K562 (cell line): ENCODE results near the gene PRKAG1. TPM values are rescaled to one million over a fixed set of nuclear protein-coding genes. Genes with fewer than 3 reads are reported as not detected.

Source experiments
- ATAC-seq: fragments of 200-7000 bp; cut with Tn5 transposase; 3 replicates; pipeline ENCODE4 v1.9.1; 2020; ENCODE audit warnings: moderate library complexity
- BruUV-seq: library from RNA; stranded (reverse); fragments of 400-500 nt; replicated peaks from 2 replicates; lab custom pipeline; 2021; lab: Mats Ljungman, UMichigan
- CTCF ChIA-PET: fragments of 300-600 bp; formaldehyde crosslinking; extraction: SDS; loops from one replicate; lab custom pipeline; 2021; ENCODE audit warnings: low intra/inter-chr PET ratio; lab: Yijun Ruan, JAX
- POLR2A ChIA-PET: fragments of 300-600, 350-650 bp; sonication (Branson Sonifier 250); formaldehyde crosslinking; extraction: SDS; loops from one replicate; lab custom pipeline; 2021; ENCODE audit warnings: antibody characterized with exemption, inconsistent platforms; lab: Yijun Ruan, JAX
- DNase-seq, 4 experiments: peaks; one replicate each; pipeline versions ENCODE4 v3.0.0 to v3.0.0-alpha.2; 2011 to 2018; ENCODE audit warnings: low spot score in 3 of 4, mixed read lengths in 3 of 4; ENCODE audit errors: extremely low read depth in 1 of 4
- FAIRE-seq: peaks from 2 replicates; lab custom pipeline; 2011; peaks lifted over from hg19 to GRCh38; lab: Jason Lieb, UNC
- H2AFZ ChIP-seq: 2 replicates; pipeline ENCODE4 v1.6.0; 2011; ENCODE audit warnings: low read depth, low read length, control low read depth, inconsistent platforms
- H3K27ac ChIP-seq: fragments of 200-600 bp; 3 replicates; pipeline ENCODE4 v1.8.0; 2011; ENCODE audit warnings: low read depth, mild to moderate bottlenecking, control low read depth, inconsistent platforms, low read length, moderate library complexity, mixed read lengths; ENCODE audit errors: extremely low read depth
- H3K27me3 ChIP-seq, 2 experiments: fragments of 300-600 bp in 1 of 2; 2 replicates in 1 of 2; 3 replicates in 1 of 2; pipeline versions ENCODE4 v1.6.0 to v1.8.0; 2011; ENCODE audit warnings: inconsistent platforms in 2 of 2, low read length in 2 of 2, mild to moderate bottlenecking in 1 of 2, mixed read lengths in 1 of 2, moderate library complexity in 1 of 2; ENCODE audit not compliant: control insufficient read depth in 2 of 2, insufficient read depth in 2 of 2
- H3K36me3 ChIP-seq: fragments of 300-600 bp; 3 replicates; pipeline ENCODE4 v1.8.0; 2011; ENCODE audit warnings: mild to moderate bottlenecking, low read length, inconsistent platforms; ENCODE audit not compliant: control insufficient read depth, insufficient read depth
- H3K4me1 ChIP-seq, 2 experiments: fragments of 200-600 bp in 1 of 2; replicated peaks in 1 of 2; 2 replicates in 1 of 2; 3 replicates in 1 of 2; pipeline versions ENCODE4 v1.5.1 to v1.8.0; 2011; ENCODE audit warnings: inconsistent platforms in 2 of 2, low read length in 2 of 2, mild to moderate bottlenecking in 1 of 2, mixed read lengths in 1 of 2, moderate library complexity in 1 of 2; ENCODE audit not compliant: control insufficient read depth in 2 of 2, insufficient read depth in 2 of 2
- H3K4me2 ChIP-seq: 2 replicates; pipeline ENCODE4 v1.6.1; 2011; ENCODE audit warnings: low read length, control low read depth, inconsistent platforms, mixed read lengths; ENCODE audit not compliant: insufficient read depth
- H3K4me3 ChIP-seq: fragments of 200-600 bp; sonication (generic), shearing (Covaris generic); 2 replicates; pipeline ENCODE4 v1.5.1; 2016; ENCODE audit warnings: control low read depth, inconsistent platforms
- H3K79me2 ChIP-seq: fragments of 200-600 bp; 3 replicates; pipeline ENCODE4 v1.8.0; 2011; ENCODE audit warnings: low read length, inconsistent platforms; ENCODE audit not compliant: control insufficient read depth, insufficient read depth
- H3K9ac ChIP-seq, 2 experiments: 2 replicates each; pipeline versions ENCODE4 v1.6.0 to v1.6.1; 2011; ENCODE audit warnings: low read depth in 2 of 2, low read length in 2 of 2, control low read depth in 1 of 2, inconsistent platforms in 1 of 2, mild to moderate bottlenecking in 1 of 2, mixed read lengths in 1 of 2; ENCODE audit not compliant: insufficient read depth in 1 of 2
- H3K9me1 ChIP-seq: one replicate; pipeline ENCODE4 v1.6.0; 2011; ENCODE audit warnings: inconsistent platforms, mild to moderate bottlenecking, low read length, moderate library complexity; ENCODE audit not compliant: control insufficient read depth, insufficient read depth
- H3K9me3 ChIP-seq: replicated peaks from 2 replicates; pipeline ENCODE4 v1.5.1; 2011; ENCODE audit warnings: low read depth, low read length, inconsistent platforms; ENCODE audit not compliant: control insufficient read depth, insufficient read depth
- H4K20me1 ChIP-seq: replicated peaks from 2 replicates; pipeline ENCODE4 v1.6.1; 2011; ENCODE audit warnings: low read length, inconsistent platforms, mixed read lengths; ENCODE audit not compliant: control insufficient read depth, insufficient read depth
- C11orf30 ChIP-seq: fragments of 450-650 bp; IDR thresholded peaks from 2 replicates; pipeline ENCODE4 v1.6.1; 2016; ENCODE audit warnings: low read depth, mild to moderate bottlenecking
- CBFA2T3 ChIP-seq: fragments of 450-650 bp; IDR thresholded peaks from 2 replicates; pipeline ENCODE4 v1.6.1; 2017
- CTBP1 ChIP-seq: fragments of 450-650 bp; IDR thresholded peaks from 2 replicates; pipeline ENCODE4 v1.6.1; 2016; ENCODE audit warnings: borderline replicate concordance
- EHMT2 ChIP-seq: fragments of 450-650 bp; IDR thresholded peaks from 2 replicates; pipeline ENCODE4 v1.6.1; 2018; ENCODE audit warnings: antibody characterized with exemption
- FOSL1 ChIP-seq: fragments of 200-800 bp; sonication (Bioruptor generic); conservative IDR thresholded peaks from 2 replicates; pipeline ENCODE4 v1.6.1; 2016; ENCODE audit warnings: missing genetic modification characterization, missing compliant biosample characterization
- HNRNPH1 ChIP-seq: fragments of 200-400 bp; formaldehyde crosslinking; optimal IDR thresholded peaks from 2 replicates; pipeline ENCODE3; 2017; ENCODE audit warnings: low read depth, mild to moderate bottlenecking, low read length, moderate library complexity
- JUND ChIP-seq, 2 experiments: IDR thresholded peaks; 2 replicates in 1 of 2; 3 replicates in 1 of 2; pipeline ENCODE4 v1.6.1; 2011; ENCODE audit warnings: borderline replicate concordance in 2 of 2, low read depth in 2 of 2, low read length in 2 of 2, improper control_type of control experiment in 1 of 2, missing biosample characterization in 1 of 2, missing genetic modification characterization in 1 of 2, missing genetic modification reagents in 1 of 2
- KAT2B ChIP-seq: IDR thresholded peaks from one replicate; pipeline ENCODE4 v1.6.1; 2012; ENCODE audit warnings: low read depth, mild to moderate bottlenecking, control low read depth, inconsistent platforms, low read length, moderate library complexity
- KAT7 ChIP-seq: sonication (generic); formaldehyde crosslinking; IDR thresholded peaks from 2 replicates; pipeline ENCODE4 v1.8.0; 2022; ENCODE audit warnings: missing genetic modification reagents, mild to moderate bottlenecking, borderline replicate concordance
- SOX6 ChIP-seq: fragments of 450-650 bp; IDR thresholded peaks from 2 replicates; pipeline ENCODE4 v1.6.1; 2014; ENCODE audit warnings: mild to moderate bottlenecking
- VEZF1 ChIP-seq: fragments of 200-800 bp; sonication (Bioruptor generic); IDR thresholded peaks from 2 replicates; pipeline ENCODE4 v1.6.1; 2017; ENCODE audit warnings: missing genetic modification characterization, missing compliant biosample characterization
- ZBTB33 ChIP-seq: sonication (generic); formaldehyde crosslinking; IDR thresholded peaks from 2 replicates; pipeline ENCODE4 v1.8.1; 2023; ENCODE audit warnings: mild to moderate bottlenecking, missing genetic modification reagents
- ZC3H8 ChIP-seq: fragments of 450-650 bp; IDR thresholded peaks from 2 replicates; pipeline ENCODE4 v1.6.1; 2017
- ZNF12 ChIP-seq: sonication (generic); formaldehyde crosslinking; IDR thresholded peaks from 2 replicates; pipeline ENCODE4 v1.4.0; 2020; ENCODE audit warnings: mild to moderate bottlenecking, missing genetic modification reagents
- ZNF57 ChIP-seq: fragments of 450-650 bp; formaldehyde crosslinking; IDR thresholded peaks from 2 replicates; pipeline ENCODE4 v1.4.0; 2020; ENCODE audit warnings: mild to moderate bottlenecking, moderate library complexity
- ZSCAN32 ChIP-seq: fragments of 450-650 bp; formaldehyde crosslinking; IDR thresholded peaks from 2 replicates; pipeline ENCODE4 v1.4.0; 2020; ENCODE audit warnings: mild to moderate bottlenecking, moderate library complexity
- WGBS: fragments of 100-300 bp; shearing (Covaris generic); methylation state at CpG from one replicate; pipeline ENCODE4 v1.1.6; 2016; ENCODE audit warnings: low coverage, mixed read lengths; ENCODE audit not compliant: insufficient coverage; ENCODE audit errors: missing lambda C conversion rate; 5-methylcytosine and 5-hydroxymethylcytosine counted together
- in situ Hi-C: fragments of 300-500 bp; cut with MboI; formaldehyde crosslinking; loops from 4 replicates; pipeline ENCODE4 v1.15.0; 2018; ENCODE audit warnings: inconsistent platforms, mixed read lengths
- intact Hi-C: fragments of 100-400 bp; cut with micrococcal nuclease; formaldehyde crosslinking; loops from 2 replicates; pipeline ENCODE4 v1.14.2; 2022
- polyA plus RNA-seq, 8 experiments: library from polyadenylated mRNA; depleted of rRNA in 4 of 8; stranded (reverse) in 5 of 8; unstranded in 3 of 8; fragments of >200 nt; fragmentation: Nextera tagmentation in 2 of 8; fragmentation: Illumina TruSeq in 1 of 8; extraction: Ambion mirVana in 2 of 8; extraction: Trizol in 1 of 8; gene quantifications; 2 replicates each; pipeline versions ENCODE4 v1.2.1 to v1.2.3, GENCODE V29; 2011 to 2014; ENCODE audit warnings: inconsistent platforms in 1 of 8, missing spikeins in 1 of 8
- total RNA-seq, 7 experiments: library from RNA; depleted of rRNA in 6 of 7; stranded (reverse); fragments of >200 nt in 6 of 7; fragmentation: Illumina TruSeq in 2 of 7; extraction: Trizol in 2 of 7; gene quantifications; 2 replicates each; pipeline versions ENCODE4 v1.2.1 to v1.2.3, GENCODE V29; 2011 to 2021; ENCODE audit warnings: low replicate concordance in 1 of 7
- TF ChIP-seq, protein P1 (sequence below): sonication (generic); formaldehyde crosslinking; IDR thresholded peaks from 2 replicates; pipeline ENCODE4 v1.8.1; 2022; ENCODE audit warnings: missing genetic modification reagents
- TF ChIP-seq, protein P2 (sequence below): fragments of 250-450 bp; sonication (Bioruptor Pico); IDR thresholded peaks from 2 replicates; pipeline ENCODE4 v1.8.0; 2021; ENCODE audit warnings: borderline replicate concordance, mild to moderate bottlenecking, moderate library complexity; ENCODE audit not compliant: poor library complexity, severe bottlenecking

PRKAG1 gene
- total and polyA plus RNA-seq, 9 of the 15 experiments (the other 6 are each of a cell fraction or from before 2014, with no cell fraction given): 51.1 to 126 (median 79.1) TPM

- Histone ChIP-seq H3K9me1 (no peaks in the 10 kb centered on the region), H3K27ac (no peak overlapping the region), H3K79me2 (peaks cover 4% of the 10 kb centered on the region; the same call in 2 of the 3 replicates), H3K4me1 (peaks cover 2 to 37% of the 10 kb centered on the region in 2 experiments; a peak in 3 of 5 replicates), H3K27me3 (peaks cover 4 to 5% of the 10 kb centered on the region in 2 experiments; a peak in 1 of 5 replicates), H3K9me3 (no peaks in the 10 kb centered on the region), H4K20me1 (no peaks in the 10 kb centered on the region), H3K9ac (no peak overlapping the region), H2AFZ (no peak overlapping the region), H3K4me2 (no peak overlapping the region), H3K4me3 (no peak overlapping the region), H3K36me3 (no peaks in the 10 kb centered on the region)
- ChIA-PET POLR2A (interaction anchor here (0.9 to 1.1 kb wide), 3 partner anchors 14 to 137 kb away, joined by 3 read pairs; no protein-coding TSS in a partner anchor), CTCF (interaction anchor here (0.6 kb wide), 1 partner anchor 1338 kb away, joined by 3 read pairs; no protein-coding TSS in a partner anchor)
- WGBS: 18% methylated on average over 3 of the region's 3 CpGs
- no TSS peak for BruUV-seq
- in situ Hi-C loops (no loop called here), intact Hi-C loops (loop anchor here (2.0 to 10.0 kb wide), 2 partner anchors 57 to 241 kb away; no protein-coding TSS in a partner anchor)
- ATAC-seq (no peak), DNase-seq (peak in 2 of 4 experiments; percentile 50 to 53), FAIRE-seq (peak; percentile 74)
- TF ChIP-seq ZC3H8 (no peak), CBFA2T3 (0 out of 2 replicates have a peak, but pooled peaks have one; percentile 8), ZNF57 (no peak), SOX6 (peak; percentile 61), C11orf30 (0 out of 2 replicates have a peak, but pooled peaks have one; percentile 28), FOSL1 (tag) (0 out of 2 replicates have a peak, but pooled peaks have one; percentile 24), ZNF12 (CRISPR knock-in tag) (no peak), ZBTB33 (CRISPR knock-in tag) (no peak), ZSCAN32 (CRISPR knock-in tag) (no peak), JUND (IDR thresholded peaks at IDR 0.05; ENCODE audit: borderline replicate concordance, low read depth, low read length) (no peak), JUND (tag; IDR thresholded peaks at IDR 0.05; ENCODE audit: borderline replicate concordance, low read depth, low read length) (no peak), KAT7 (no peak), KAT2B (no peak), EHMT2 (peak; percentile 17; the same call in 1 of the 2 replicates), CTBP1 (peak; percentile 32; the same call in 1 of the 2 replicates), HNRNPH1 (no peak), VEZF1 (CRISPR knock-in tag) (no peak)
- TF ChIP-seq, protein P1, sequence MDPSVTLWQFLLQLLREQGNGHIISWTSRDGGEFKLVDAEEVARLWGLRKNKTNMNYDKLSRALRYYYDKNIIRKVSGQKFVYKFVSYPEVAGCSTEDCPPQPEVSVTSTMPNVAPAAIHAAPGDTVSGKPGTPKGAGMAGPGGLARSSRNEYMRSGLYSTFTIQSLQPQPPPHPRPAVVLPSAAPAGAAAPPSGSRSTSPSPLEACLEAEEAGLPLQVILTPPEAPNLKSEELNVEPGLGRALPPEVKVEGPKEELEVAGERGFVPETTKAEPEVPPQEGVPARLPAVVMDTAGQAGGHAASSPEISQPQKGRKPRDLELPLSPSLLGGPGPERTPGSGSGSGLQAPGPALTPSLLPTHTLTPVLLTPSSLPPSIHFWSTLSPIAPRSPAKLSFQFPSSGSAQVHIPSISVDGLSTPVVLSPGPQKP (CRISPR knock-in tag): no peak
- TF ChIP-seq, protein P2, sequence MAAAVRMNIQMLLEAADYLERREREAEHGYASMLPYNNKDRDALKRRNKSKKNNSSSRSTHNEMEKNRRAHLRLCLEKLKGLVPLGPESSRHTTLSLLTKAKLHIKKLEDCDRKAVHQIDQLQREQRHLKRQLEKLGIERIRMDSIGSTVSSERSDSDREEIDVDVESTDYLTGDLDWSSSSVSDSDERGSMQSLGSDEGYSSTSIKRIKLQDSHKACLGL (CRISPR knock-in tag): no peak
Measured at GRCh38 chr12:48993787-48994186, 24.8 kb downstream of the PRKAG1 start.
